HepG2 (cell line): ENCODE results near the gene SERPINB1. TPM values are rescaled to one million over a fixed set of nuclear protein-coding genes. Genes with fewer than 3 reads are reported as not detected.
A peak's percentile ranks its signal among the peaks of the same experiment; 100 is the strongest.

ENCODE experiments used
- ATF6 ChIP-seq: sonication (generic); formaldehyde crosslinking; conservative IDR thresholded peaks from 2 replicates; pipeline ENCODE4 v1.4.0; 2020; ENCODE audit warnings: missing genetic modification reagents
- CENPBD1 ChIP-seq: sonication (generic); formaldehyde crosslinking; IDR thresholded peaks from 2 replicates; pipeline ENCODE4 v1.8.0; 2022; ENCODE audit warnings: missing genetic modification reagents, low read depth, mild to moderate bottlenecking, borderline replicate concordance
- CHD2 ChIP-seq: IDR thresholded peaks from 2 replicates; pipeline ENCODE4 v1.6.1; 2011; ENCODE audit warnings: low read depth, low read length, improper control_type of control experiment
- ESRRA ChIP-seq: sonication (generic); formaldehyde crosslinking; IDR thresholded peaks from 2 replicates; pipeline ENCODE4 v1.5.1; 2020; ENCODE audit warnings: mild to moderate bottlenecking, low read depth, missing genetic modification reagents
- FOXO4 ChIP-seq: sonication (generic); formaldehyde crosslinking; conservative IDR thresholded peaks from 2 replicates; pipeline ENCODE4 v1.8.1; 2023; ENCODE audit warnings: missing genetic modification reagents
- GATAD2A ChIP-seq: IDR thresholded peaks from 2 replicates; pipeline ENCODE4 v1.6.1; 2016
- HNRNPL ChIP-seq: fragments of 200-400 bp; formaldehyde crosslinking; IDR thresholded peaks from 2 replicates; pipeline ENCODE4 v1.6.1; 2017; ENCODE audit warnings: mild to moderate bottlenecking, low read depth, low read length
- IRF9 ChIP-seq: sonication (generic); formaldehyde crosslinking; IDR thresholded peaks from 2 replicates; pipeline ENCODE4 v1.8.0; 2022; ENCODE audit warnings: missing genetic modification reagents, mild to moderate bottlenecking, borderline replicate concordance
- MEIS1 ChIP-seq: sonication (generic); formaldehyde crosslinking; IDR thresholded peaks from 2 replicates; pipeline ENCODE4 v1.9.0; 2021; ENCODE audit warnings: mild to moderate bottlenecking, missing genetic modification reagents, moderate library complexity, borderline replicate concordance
- MEIS2 ChIP-seq: sonication (generic); formaldehyde crosslinking; IDR thresholded peaks from 2 replicates; pipeline ENCODE4 v1.9.0; 2021; ENCODE audit warnings: mild to moderate bottlenecking, missing genetic modification reagents
- MTA3 ChIP-seq: sonication (generic); formaldehyde crosslinking; IDR thresholded peaks from 2 replicates; pipeline ENCODE4 v1.4.0; 2020; ENCODE audit warnings: missing genetic modification reagents
- MXD3 ChIP-seq: IDR thresholded peaks from 2 replicates; pipeline ENCODE4 v1.6.1; 2016; ENCODE audit warnings: mild to moderate bottlenecking, missing biosample characterization, missing genetic modification reagents
- RAD21 ChIP-seq: fragments of 450-650 bp; formaldehyde crosslinking; IDR thresholded peaks from 2 replicates; pipeline ENCODE4 v1.5.0; 2020; ENCODE audit warnings: mild to moderate bottlenecking
- SALL1 ChIP-seq: sonication (generic); formaldehyde crosslinking; IDR thresholded peaks from 2 replicates; pipeline ENCODE4 v1.8.0; 2022; ENCODE audit warnings: mild to moderate bottlenecking, missing genetic modification reagents
- SNAI1 ChIP-seq: sonication (generic); formaldehyde crosslinking; IDR thresholded peaks from 2 replicates; pipeline ENCODE4 v1.5.0; 2020; ENCODE audit warnings: mild to moderate bottlenecking, missing genetic modification reagents, borderline replicate concordance
- TEAD3 ChIP-seq: optimal IDR thresholded peaks from 2 replicates; pipeline ENCODE3; 2016; ENCODE audit warnings: borderline replicate concordance
- ZNF343 ChIP-seq: sonication (generic); formaldehyde crosslinking; IDR thresholded peaks from 2 replicates; pipeline ENCODE4 v1.4.0; 2020; ENCODE audit warnings: mild to moderate bottlenecking, missing genetic modification reagents
- ZNF703 ChIP-seq: sonication (generic); formaldehyde crosslinking; IDR thresholded peaks from 2 replicates; pipeline ENCODE4 v1.5.1; 2020; ENCODE audit warnings: missing genetic modification reagents, mild to moderate bottlenecking, moderate library complexity, borderline replicate concordance
- ZNF704 ChIP-seq: sonication (generic); formaldehyde crosslinking; IDR thresholded peaks from 2 replicates; pipeline ENCODE4 v1.8.1; 2023; ENCODE audit warnings: mild to moderate bottlenecking, inconsistent platforms, moderate library complexity, missing genetic modification reagents, borderline replicate concordance
- ZNF737 ChIP-seq: sonication (generic); formaldehyde crosslinking; IDR thresholded peaks from 2 replicates; pipeline ENCODE4 v1.5.0; 2020; ENCODE audit warnings: missing genetic modification reagents, mild to moderate bottlenecking, borderline replicate concordance
- ZNF850 ChIP-seq: sonication (generic); formaldehyde crosslinking; conservative IDR thresholded peaks from 2 replicates; pipeline ENCODE4 v1.9.0; 2021; ENCODE audit warnings: mild to moderate bottlenecking, missing genetic modification reagents
- ZSCAN31 ChIP-seq: sonication (generic); formaldehyde crosslinking; IDR thresholded peaks from 2 replicates; pipeline ENCODE4 v1.5.0; 2020; ENCODE audit warnings: low read depth, mild to moderate bottlenecking, missing genetic modification reagents
- polyA plus RNA-seq, 8 experiments: library from polyadenylated mRNA; depleted of rRNA in 3 of 8; stranded (reverse) in 7 of 8; unstranded in 1 of 8; fragments of >200 nt; fragmentation: Illumina TruSeq in 4 of 8; extraction: Trizol in 4 of 8; gene quantifications; 2 replicates each; pipeline versions ENCODE4 v1.2.1 to v1.2.3, GENCODE V29; 2011 to 2016; ENCODE audit warnings: low read depth in 4 of 8, missing spikeins in 1 of 8, mixed read lengths in 1 of 8; ENCODE audit not compliant: insufficient read depth in 1 of 8
- total RNA-seq, 5 experiments: library from RNA; depleted of rRNA; stranded (reverse); fragments of >200 nt; fragmentation: Illumina TruSeq; extraction: Trizol; gene quantifications; 2 replicates each; pipeline ENCODE4 v1.2.3, GENCODE V29; 2016; ENCODE audit warnings: low read depth in 1 of 5

Gene SERPINB1
- total and polyA plus RNA-seq, 2 of the 13 experiments (the other 11 are each of a cell fraction or from before 2014, with no cell fraction given), result 41.4 to 60.5 TPM

GRCh38 chr6:2854396-2854982 lies 12.8 kb upstream of the SERPINB1 start (continued):
- TF ChIP-seq ZSCAN31 (CRISPR knock-in tag), result 0 out of 2 replicates have a peak, but pooled peaks have one; percentile 43
- peak; percentile 39; the same call in 1 of the 2 replicates for TF ChIP-seq IRF9
- no peak for TF ChIP-seq CENPBD1
- peak; percentile 1 for TF ChIP-seq TEAD3 (CRISPR knock-in tag)
- 0 out of 2 replicates have a peak, but pooled peaks have one; percentile 10 for TF ChIP-seq SALL1
- no peak for TF ChIP-seq MEIS1 (CRISPR knock-in tag)
- 0 out of 2 replicates have a peak, but pooled peaks have one; percentile 43 for TF ChIP-seq SNAI1 (CRISPR knock-in tag)
- peak; percentile 36; the same call in 1 of the 2 replicates for TF ChIP-seq GATAD2A (CRISPR knock-in tag)
- TF ChIP-seq ZNF343 (CRISPR knock-in tag), result no peak
- TF ChIP-seq ZNF737 (CRISPR knock-in tag), result no peak
- TF ChIP-seq MXD3 (CRISPR knock-in tag), result no peak
- TF ChIP-seq HNRNPL, result no peak
- 0 out of 2 replicates have a peak, but pooled peaks have one; percentile 35 for TF ChIP-seq RAD21
- TF ChIP-seq ZNF703, result no peak
- no peak for TF ChIP-seq MTA3 (CRISPR knock-in tag)
- 0 out of 2 replicates have a peak, but pooled peaks have one; percentile 16 for TF ChIP-seq ESRRA (CRISPR knock-in tag)
- peak; percentile 82; the same call in 1 of the 2 replicates for TF ChIP-seq ATF6 (CRISPR knock-in tag)
- no peak for TF ChIP-seq ZNF704 (CRISPR knock-in tag)
- no peak for TF ChIP-seq FOXO4 (CRISPR knock-in tag)
- TF ChIP-seq MEIS2 (CRISPR knock-in tag), result no peak
- TF ChIP-seq CHD2, result no peak
- 0 out of 2 replicates have a peak, but pooled peaks have one; percentile 31 for TF ChIP-seq ZNF850
